Body of pancreas (tissue), 4 donors: ENCODE data around the gene CHTF8.

Source experiments
- CTCF ChIP-seq, 7 experiments: fragments of 450-650 bp in 4 of 7; fragments of 200-600 bp in 3 of 7; sonication (generic) in 3 of 7; IDR thresholded peaks; one replicate each; pipeline ENCODE4 v1.5.1; 2016 to 2019; ENCODE audit warnings: antibody characterized with exemption in 7 of 7
- POLR2A ChIP-seq, 3 donors: fragments of 450-650 bp; IDR thresholded peaks; one replicate each; pipeline ENCODE4 v1.6.1; 2016; ENCODE audit warnings: antibody characterized with exemption in 3 of 3, mild to moderate bottlenecking in 2 of 3

DNA sequence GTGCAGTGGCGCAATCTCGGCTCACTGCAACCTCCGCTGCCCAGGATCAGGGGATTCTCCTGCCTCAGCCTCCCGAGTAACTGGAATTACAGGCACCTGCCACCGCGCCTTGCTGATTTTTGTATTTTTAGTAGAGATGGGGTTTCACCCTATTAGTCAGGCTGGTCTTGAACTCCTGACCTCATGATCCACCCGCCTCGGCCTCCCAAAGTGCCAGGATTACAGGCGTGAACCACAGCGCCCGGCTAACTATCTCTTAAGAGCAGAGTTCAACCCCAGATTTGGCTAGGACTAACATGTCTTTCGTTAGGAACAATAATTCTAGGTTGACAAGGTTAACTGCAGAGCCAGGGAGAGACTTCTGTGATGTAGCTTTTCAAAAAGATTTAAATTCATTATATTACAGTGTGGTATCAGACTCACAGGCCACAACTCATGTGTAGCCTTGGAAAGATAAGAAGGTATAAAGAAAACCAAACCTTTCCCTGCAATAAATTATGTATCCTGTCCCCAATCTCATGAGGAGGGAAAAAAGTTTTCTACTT, 4.3 kb downstream of the CHTF8 start:
- TF ChIP-seq CTCF (IDR thresholded peaks at IDR 0.05) (no peak), POLR2A (IDR thresholded peaks at IDR 0.05) (no peak)
